GM19239 (cell line): Measurements from ENCODE around the gene ABLIM2.
A peak's percentile ranks its signal among the peaks of the same experiment; 100 is the strongest.

Experiments used
- DNase-seq: peaks from one replicate; pipeline ENCODE4 v3.0.0; 2011; ENCODE audit warnings: low spot score; ENCODE audit not compliant: insufficient read length
- FAIRE-seq: peaks from 2 replicates; lab custom pipeline; 2011; peaks lifted over from hg19 to GRCh38; lab: Jason Lieb, UNC

ABLIM2 gene

GRCh38 chr4:8158710-8159536 is at the start of gene ABLIM2:
TSS of gene ABLIM2 (minus strand) at chr4:8158813. CDS start at chr4:8158689, 124 bp downstream.
- DNase-seq (peak; percentile 96), FAIRE-seq (peak; percentile 95)

- FAIRE-seq, result no peak
These were observed 48.7 kb upstream of the ABLIM2 start for GRCh38 chr4:8207314-8207713.

GRCh38 chr4:8205749-8206611 is 47.4 kb upstream of the ABLIM2 start:
- DNase-seq (no peak), FAIRE-seq (no peak)

More at GRCh38 chr4:8207314-8207713, 48.7 kb upstream of the ABLIM2 start:
- no peak for DNase-seq

- no peak for DNase-seq
- FAIRE-seq, result no peak
These were observed 46.7 kb upstream of the ABLIM2 start for GRCh38 chr4:8205241-8205707.

GRCh38 chr4:8204576-8205227 is 46.1 kb upstream of the ABLIM2 start:
- DNase-seq, result no peak
- FAIRE-seq, result no peak

- no peak for FAIRE-seq
- no peak for DNase-seq
These were observed 45.2 kb upstream of the ABLIM2 start for GRCh38 chr4:8203817-8204216.

- FAIRE-seq, result no peak
- no peak for DNase-seq
These were observed 44.4 kb upstream of the ABLIM2 start for GRCh38 chr4:8203052-8203401.

GRCh38 chr4:8202108-8203051 is 43.8 kb upstream of the ABLIM2 start:
- DNase-seq (no peak), FAIRE-seq (peak; percentile 66)

- no peak for DNase-seq
- FAIRE-seq, result peak; percentile 93
These were observed 42.7 kb upstream of the ABLIM2 start for GRCh38 chr4:8201321-8201781.

- peak; percentile 87 for FAIRE-seq
- DNase-seq, result no peak
These were observed 41.8 kb upstream of the ABLIM2 start for GRCh38 chr4:8200302-8200975.

GRCh38 chr4:8199594-8200301 is 41.1 kb upstream of the ABLIM2 start:
- DNase-seq (no peak), FAIRE-seq (no peak)

- FAIRE-seq, result peak; percentile 83
- peak; percentile 87 for DNase-seq
These were observed 40.4 kb upstream of the ABLIM2 start, which contains the start of gene SH3TC1 for GRCh38 chr4:8198906-8199593. TSS of gene SH3TC1 (plus strand) at chr4:8199290. CDS start at chr4:8205195, 5,905 bp downstream.

GRCh38 chr4:8198206-8198905 is 39.7 kb upstream of the ABLIM2 start:
- FAIRE-seq (peak; percentile 64), DNase-seq (no peak)

- FAIRE-seq (no peak), DNase-seq (no peak)
These were observed 38.9 kb upstream of the ABLIM2 start for GRCh38 chr4:8197521-8197920.

- no peak for FAIRE-seq
- no peak for DNase-seq
These were observed 37.3 kb upstream of the ABLIM2 start for GRCh38 chr4:8195841-8196458.

GRCh38 chr4:8195431-8195830 is 36.8 kb upstream of the ABLIM2 start:
- FAIRE-seq, result no peak
- no peak for DNase-seq
